BE2C (cell line): Measurements from ENCODE around the gene BUD31.
"Not testable (repeated sequence)": the region's sequence is repeated elsewhere in the genome, so short reads cannot be mapped to it uniquely, and the experiment has no call there.

Source experiments
- DNase-seq: peaks from one replicate; pipeline ENCODE4 v3.0.0-alpha.2; 2020
- H3K27me3 ChIP-seq: fragments of 250-450 bp; sonication (Bioruptor Pico); 2 replicates; pipeline ENCODE4 v1.5.1; 2020; ENCODE audit warnings: mild to moderate bottlenecking
- H3K36me3 ChIP-seq: fragments of 250-450 bp; sonication (Bioruptor Pico); 2 replicates; pipeline ENCODE4 v1.5.1; 2020; ENCODE audit warnings: mild to moderate bottlenecking
- H3K4me1 ChIP-seq: fragments of 250-450 bp; sonication (Bioruptor Pico); 2 replicates; pipeline ENCODE4 v1.5.1; 2020
- H3K4me3 ChIP-seq: 2 replicates; pipeline ENCODE4 v1.5.1; 2011; ENCODE audit warnings: low read depth, low read length
- H3K9me3 ChIP-seq: fragments of 250-450 bp; sonication (Bioruptor Pico); 2 replicates; pipeline ENCODE4 v1.5.1; 2020
- CTCF ChIP-seq: IDR thresholded peaks from 2 replicates; pipeline ENCODE4 v1.5.1; 2012; ENCODE audit warnings: mild to moderate bottlenecking, low read depth, low read length

BUD31 gene

GRCh38 chr7:99384523-99384922 is 24.2 kb upstream of the BUD31 start:
- DNase-seq: no peak
- no peak for TF ChIP-seq CTCF

GRCh38 chr7:99385564-99385963 is 23.2 kb upstream of the BUD31 start:
- no peak for TF ChIP-seq CTCF

More at GRCh38 chr7:99384523-99384922, 24.2 kb upstream of the BUD31 start:
- Histone ChIP-seq H3K4me3 (no peak overlapping the region), H3K4me1 (peaks cover 10% of the 10 kb centered on the region), H3K27me3 (no peaks in the 10 kb centered on the region), H3K9me3 (no peaks in the 10 kb centered on the region), H3K36me3 (no peaks in the 10 kb centered on the region; the same call in 1 of the 2 replicates)

GRCh38 chr7:99386584-99387238 is 22.1 kb upstream of the BUD31 start:
- peaks cover 1% of the 10 kb centered on the region for H3K4me1 ChIP-seq
- TF ChIP-seq CTCF: peak; percentile 49
- H3K4me3 ChIP-seq: no peak overlapping the region
- no peaks in the 10 kb centered on the region; the same call in 1 of the 2 replicates for H3K36me3 ChIP-seq
- no peaks in the 10 kb centered on the region for H3K27me3 ChIP-seq
- peak; percentile 43 for DNase-seq
- H3K9me3 ChIP-seq: no peaks in the 10 kb centered on the region

More at GRCh38 chr7:99385564-99385963, 23.2 kb upstream of the BUD31 start:
- Histone ChIP-seq H3K27me3 (no peaks in the 10 kb centered on the region), H3K36me3 (no peaks in the 10 kb centered on the region; the same call in 1 of the 2 replicates), H3K9me3 (no peaks in the 10 kb centered on the region), H3K4me1 (peaks cover 6% of the 10 kb centered on the region), H3K4me3 (no peak overlapping the region)
- no peak for DNase-seq

GRCh38 chr7:99387239-99387635 is 21.5 kb upstream of the BUD31 start:
- not testable (repeated sequence) for H3K4me1 ChIP-seq, H3K36me3 ChIP-seq

GRCh38 chr7:99387912-99388311 is 20.9 kb upstream of the BUD31 start:
- no peaks in the 10 kb centered on the region for H3K4me1 ChIP-seq
- H3K9me3 ChIP-seq: no peaks in the 10 kb centered on the region
- no peak for TF ChIP-seq CTCF
- no peaks in the 10 kb centered on the region; the same call in 1 of the 2 replicates for H3K36me3 ChIP-seq
- DNase-seq: no peak
- H3K4me3 ChIP-seq: no peak overlapping the region
- H3K27me3 ChIP-seq: no peaks in the 10 kb centered on the region

More at GRCh38 chr7:99387239-99387635, 21.5 kb upstream of the BUD31 start:
- H3K9me3 ChIP-seq, H3K4me3 ChIP-seq, DNase-seq, H3K27me3 ChIP-seq: not testable (repeated sequence)

- peaks cover under 1% of the 10 kb centered on the region; the same call in 1 of the 2 replicates for H3K36me3 ChIP-seq
- no peaks in the 10 kb centered on the region for H3K9me3 ChIP-seq
- no peaks in the 10 kb centered on the region for H3K27me3 ChIP-seq
- DNase-seq: no peak
- H3K4me1 ChIP-seq: peaks cover 6% of the 10 kb centered on the region; the same call in 1 of the 2 replicates
- TF ChIP-seq CTCF: no peak
- H3K4me3 ChIP-seq: no peak overlapping the region
These were observed 19.0 kb upstream of the BUD31 start for GRCh38 chr7:99389772-99390171.
